SK-N-SH treated with all-trans-retinoic acid at 6 μM for 48 hours (cell line): ENCODE results near the gene OTOR.

Source experiments
- ATAC-seq: fragments of 200-7000 bp; cut with Tn5 transposase; 3 replicates; pipeline ENCODE4 v1.9.1; 2020; ENCODE audit warnings: mild to moderate bottlenecking, moderate library complexity
- ARNTL ChIP-seq: fragments of 450-650 bp; formaldehyde crosslinking; IDR thresholded peaks from 2 replicates; pipeline ENCODE4 v1.5.0; 2020; ENCODE audit warnings: low read depth, mild to moderate bottlenecking, moderate library complexity, borderline replicate concordance
- BACH2 ChIP-seq: fragments of 250-450 bp; sonication (Bioruptor Pico); IDR thresholded peaks from 2 replicates; pipeline ENCODE4 v1.9.0; 2021; ENCODE audit warnings: mild to moderate bottlenecking, borderline replicate concordance
- CREB5 ChIP-seq: fragments of 250-450 bp; sonication (Bioruptor Pico); IDR thresholded peaks from 2 replicates; pipeline ENCODE4 v1.5.1; 2020; ENCODE audit warnings: low read depth, mild to moderate bottlenecking, moderate library complexity
- CSDC2 ChIP-seq: fragments of 250-450 bp; sonication (Bioruptor Pico); IDR thresholded peaks from 2 replicates; pipeline ENCODE4 v1.5.0; 2020; ENCODE audit warnings: mild to moderate bottlenecking, moderate library complexity
- CSRNP3 ChIP-seq: fragments of 250-450 bp; sonication (Bioruptor Pico); IDR thresholded peaks from 2 replicates; pipeline ENCODE4 v1.5.1; 2021; ENCODE audit warnings: mild to moderate bottlenecking, moderate library complexity
- ESRRG ChIP-seq: fragments of 250-450 bp; sonication (Bioruptor Pico); IDR thresholded peaks from 2 replicates; pipeline ENCODE4 v1.6.1; 2021; ENCODE audit warnings: mild to moderate bottlenecking
- GLIS3 ChIP-seq: fragments of 250-450 bp; sonication (Bioruptor Pico); IDR thresholded peaks from 2 replicates; pipeline ENCODE4 v1.5.0; 2020; ENCODE audit warnings: mild to moderate bottlenecking, moderate library complexity
- ISL1 ChIP-seq: fragments of 250-450 bp; sonication (Bioruptor Pico); IDR thresholded peaks from 2 replicates; pipeline ENCODE4 v2.1.2; 2022; ENCODE audit warnings: mild to moderate bottlenecking, moderate library complexity
- OSR1 ChIP-seq: fragments of 250-450 bp; sonication (Bioruptor Pico); IDR thresholded peaks from 2 replicates; pipeline ENCODE4 v1.8.0; 2022; ENCODE audit warnings: moderate library complexity, mild to moderate bottlenecking, inconsistent platforms
- PATZ1 ChIP-seq: fragments of 250-450 bp; sonication (Bioruptor Pico); IDR thresholded peaks from 2 replicates; pipeline ENCODE4 v1.8.0; 2020; ENCODE audit warnings: mild to moderate bottlenecking, moderate library complexity, borderline replicate concordance
- POU6F1 ChIP-seq: fragments of 250-450 bp; sonication (Bioruptor Pico); IDR thresholded peaks from 2 replicates; pipeline ENCODE4 v1.8.0; 2021; ENCODE audit warnings: low read depth, mild to moderate bottlenecking, moderate library complexity, borderline replicate concordance
- PPARA ChIP-seq: fragments of 250-450 bp; sonication (Bioruptor Pico); IDR thresholded peaks from 2 replicates; pipeline ENCODE4 v1.5.0; 2020; ENCODE audit warnings: mild to moderate bottlenecking, borderline replicate concordance
- RARB ChIP-seq: fragments of 250-450 bp; sonication (Bioruptor Pico); IDR thresholded peaks from 2 replicates; pipeline ENCODE4 v1.8.0; 2021; ENCODE audit warnings: mild to moderate bottlenecking, moderate library complexity
- SNAI2 ChIP-seq: fragments of 250-450 bp; sonication (Bioruptor Pico); IDR thresholded peaks from 2 replicates; pipeline ENCODE4 v1.5.0; 2020; ENCODE audit warnings: mild to moderate bottlenecking, moderate library complexity
- TCF4 ChIP-seq: fragments of 250-450 bp; sonication (Bioruptor Pico); IDR thresholded peaks from 2 replicates; pipeline ENCODE4 v1.8.0; 2021; ENCODE audit warnings: mild to moderate bottlenecking, moderate library complexity, borderline replicate concordance
- TOX ChIP-seq: fragments of 250-450 bp; sonication (Bioruptor Pico); IDR thresholded peaks from 2 replicates; pipeline ENCODE4 v1.8.0; 2021; ENCODE audit warnings: mild to moderate bottlenecking, moderate library complexity, borderline replicate concordance
- TSHZ2 ChIP-seq: fragments of 250-450 bp; sonication (Bioruptor Pico); IDR thresholded peaks from 2 replicates; pipeline ENCODE4 v1.5.0; 2020; ENCODE audit warnings: mild to moderate bottlenecking, moderate library complexity
- ZC3H10 ChIP-seq: fragments of 250-450 bp; sonication (Bioruptor Pico); IDR thresholded peaks from 2 replicates; pipeline ENCODE4 v1.5.1; 2021; ENCODE audit warnings: mild to moderate bottlenecking, moderate library complexity
- ZFP3 ChIP-seq: fragments of 250-450 bp; sonication (Bioruptor Pico); IDR thresholded peaks from 2 replicates; pipeline ENCODE4 v1.5.0; 2020; ENCODE audit warnings: mild to moderate bottlenecking, moderate library complexity
- ZFP30 ChIP-seq: fragments of 450-650 bp; formaldehyde crosslinking; IDR thresholded peaks from 2 replicates; pipeline ENCODE4 v1.5.0; 2022; ENCODE audit warnings: mild to moderate bottlenecking, moderate library complexity
- ZNF565 ChIP-seq: fragments of 450-650 bp; formaldehyde crosslinking; conservative IDR thresholded peaks from 2 replicates; pipeline ENCODE4 v1.5.0; 2020; ENCODE audit warnings: low read depth, mild to moderate bottlenecking, moderate library complexity
- ZNF70 ChIP-seq: fragments of 450-650 bp; formaldehyde crosslinking; IDR thresholded peaks from 2 replicates; pipeline ENCODE4 v1.5.0; 2020; ENCODE audit warnings: mild to moderate bottlenecking, moderate library complexity
- ZNF8 ChIP-seq: fragments of 450-650 bp; formaldehyde crosslinking; IDR thresholded peaks from 2 replicates; pipeline ENCODE4 v1.5.0; 2020; ENCODE audit warnings: mild to moderate bottlenecking, moderate library complexity

OTOR gene

GRCh38 chr20:16719421-16719820, 28.7 kb upstream of the OTOR start (continued):
- no peak for TF ChIP-seq TSHZ2 (CRISPR knock-in tag)

GRCh38 chr20:16729080-16729479, 19.1 kb upstream of the OTOR start:
- TF ChIP-seq GLIS3 (CRISPR knock-in tag) (no peak), ZFP30 (CRISPR knock-in tag) (no peak), ZNF8 (CRISPR knock-in tag) (no peak), TCF4 (CRISPR knock-in tag) (no peak), ISL1 (no peak), CSRNP3 (CRISPR knock-in tag) (no peak), CSDC2 (CRISPR knock-in tag) (no peak), PPARA (no peak), ARNTL (CRISPR knock-in tag) (no peak), RARB (CRISPR knock-in tag) (no peak)
- no peak for ATAC-seq

GRCh38 chr20:16729565-16730460, 18.3 kb upstream of the OTOR start, which contains the start of gene SNRPB2:
SNRPB2 (plus strand) TSS chr20:16730026; CDS start chr20:16731703, 1,677 bp downstream.
- peak; percentile 98 for ATAC-seq
- TF ChIP-seq OSR1 (CRISPR knock-in tag) (peak; percentile 81; the same call in 1 of the 2 replicates), BACH2 (CRISPR knock-in tag) (no peak), SNAI2 (CRISPR knock-in tag) (no peak), ZFP30 (CRISPR knock-in tag) (no peak), ZNF565 (CRISPR knock-in tag) (no peak), POU6F1 (CRISPR knock-in tag) (no peak), TOX (CRISPR knock-in tag) (no peak), ESRRG (CRISPR knock-in tag) (no peak), CSDC2 (CRISPR knock-in tag) (no peak), ZNF8 (CRISPR knock-in tag) (no peak), TSHZ2 (CRISPR knock-in tag) (no peak; the same call in 1 of the 2 replicates), ISL1 (no peak), GLIS3 (CRISPR knock-in tag) (no peak), TCF4 (CRISPR knock-in tag) (0 out of 2 replicates have a peak, but pooled peaks have one; percentile 14), ZC3H10 (CRISPR knock-in tag) (no peak), CSRNP3 (CRISPR knock-in tag) (no peak), CREB5 (CRISPR knock-in tag) (no peak), ZNF70 (0 out of 2 replicates have a peak, but pooled peaks have one; percentile 34), PATZ1 (CRISPR knock-in tag) (no peak), ZFP3 (no peak; the same call in 1 of the 2 replicates)
- TF ChIP-seq, all 23 proteins: peak for 3
